DLD1 (cell line): ENCODE measurements around the gene RSF1.
"Not testable (repeated sequence)": the region's sequence is repeated elsewhere in the genome, so short reads cannot be mapped to it uniquely, and the experiment has no call there.

Experiments
- in situ Hi-C: cut with HindIII; loops from 2 replicates; pipeline ENCODE4 v1.10.0; 2017; ENCODE audit warnings: low sequenced_read_pairs

The RSF1 gene

DNA sequence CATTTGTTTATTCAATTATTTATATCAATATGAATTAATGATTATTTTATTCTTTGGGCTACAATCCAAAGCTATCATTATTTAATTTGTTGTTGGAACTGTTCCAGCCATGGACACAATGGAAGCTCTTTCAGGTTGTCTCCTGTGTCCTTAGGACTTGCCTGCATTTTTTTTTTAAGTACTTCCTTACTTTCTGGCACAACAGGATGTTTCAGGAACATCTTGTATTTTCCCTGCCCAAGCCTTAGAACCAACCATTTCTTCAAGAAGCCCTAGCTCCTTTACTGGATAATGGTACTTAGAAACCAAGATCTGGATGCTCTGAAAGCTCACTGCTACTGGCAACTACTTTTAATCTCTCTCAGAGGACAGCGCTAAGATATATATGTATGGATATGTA is 125.1 kb downstream of the RSF1 start:
- in situ Hi-C loops: no loop called here

DNA sequence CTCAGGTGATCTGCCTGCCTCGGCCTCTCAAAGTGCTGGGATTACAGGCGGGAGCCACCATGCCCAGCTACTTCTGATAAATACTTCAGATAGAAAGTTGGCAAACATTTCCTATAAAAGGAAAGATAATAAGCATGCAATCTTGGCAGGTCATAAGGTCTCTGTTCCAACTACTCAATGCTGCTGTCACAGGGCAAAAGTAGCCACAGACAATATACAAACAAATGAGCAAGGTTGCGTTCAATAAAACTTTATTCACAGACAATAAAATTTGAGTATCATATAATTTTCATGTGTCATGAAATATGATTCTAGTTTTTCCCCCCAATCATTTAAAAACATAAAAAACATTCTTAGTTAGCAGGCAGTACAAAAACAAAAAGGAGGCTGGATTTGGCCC is 129.9 kb downstream of the RSF1 start:
- in situ Hi-C loops: no loop called here

DNA sequence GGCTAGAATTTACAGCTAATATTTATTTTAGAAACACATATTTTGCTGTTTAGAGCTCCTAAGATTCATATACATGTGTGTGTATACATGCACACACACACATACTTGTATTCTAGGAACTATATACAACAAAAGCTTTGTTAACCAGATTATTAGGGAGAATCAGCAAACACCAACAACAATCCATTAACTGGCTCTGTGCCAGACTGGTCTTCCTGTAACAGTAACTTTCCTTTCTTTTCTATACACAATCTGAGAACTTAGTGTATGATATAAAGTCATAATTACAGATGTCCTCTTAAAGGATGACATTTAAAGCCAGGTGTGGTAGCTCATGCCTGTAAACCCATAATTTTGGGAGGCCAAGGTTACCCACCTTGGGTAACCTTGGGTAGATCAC is 133.4 kb downstream of the RSF1 start:
- in situ Hi-C loops: no loop called here

DNA sequence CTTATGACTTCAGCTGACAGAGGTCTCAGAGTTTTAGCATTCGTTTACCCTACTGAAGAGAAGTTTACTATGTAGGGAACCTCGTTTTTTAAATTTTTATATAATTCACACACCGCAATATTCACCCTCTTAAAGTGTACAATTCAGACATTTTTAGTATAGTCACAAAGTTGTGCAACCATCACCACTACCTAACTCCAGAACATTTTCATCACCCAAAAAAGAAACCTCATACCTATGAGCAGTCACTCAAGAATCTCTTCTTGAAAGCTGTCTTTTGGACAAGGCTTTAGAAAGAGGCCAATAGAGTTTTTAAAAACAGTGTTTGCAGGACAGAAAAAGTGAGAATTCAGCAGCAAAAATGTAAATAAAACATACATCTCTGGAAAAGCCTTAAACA is 143.4 kb downstream of the RSF1 start:
- in situ Hi-C loops: no loop called here

DNA sequence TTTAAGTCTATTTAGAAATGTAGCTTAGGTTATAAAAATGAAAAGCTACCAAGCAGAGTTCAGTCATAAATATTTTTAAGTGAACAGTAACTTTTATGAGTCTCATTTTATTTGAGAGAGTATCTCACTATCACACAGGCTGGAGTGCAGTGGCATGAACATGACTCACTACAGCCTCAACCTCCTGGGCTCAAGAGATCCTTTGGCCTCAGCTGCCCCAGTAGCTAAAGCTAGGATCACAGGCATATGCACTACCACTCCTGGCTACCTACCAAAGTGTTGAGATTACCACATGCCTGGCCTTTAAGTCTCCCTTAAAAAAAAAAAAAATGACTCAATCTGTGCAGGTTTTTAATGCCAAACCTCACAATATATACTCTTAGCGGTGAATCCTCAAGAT is 148.3 kb downstream of the RSF1 start:
- in situ Hi-C loops: no loop called here

DNA sequence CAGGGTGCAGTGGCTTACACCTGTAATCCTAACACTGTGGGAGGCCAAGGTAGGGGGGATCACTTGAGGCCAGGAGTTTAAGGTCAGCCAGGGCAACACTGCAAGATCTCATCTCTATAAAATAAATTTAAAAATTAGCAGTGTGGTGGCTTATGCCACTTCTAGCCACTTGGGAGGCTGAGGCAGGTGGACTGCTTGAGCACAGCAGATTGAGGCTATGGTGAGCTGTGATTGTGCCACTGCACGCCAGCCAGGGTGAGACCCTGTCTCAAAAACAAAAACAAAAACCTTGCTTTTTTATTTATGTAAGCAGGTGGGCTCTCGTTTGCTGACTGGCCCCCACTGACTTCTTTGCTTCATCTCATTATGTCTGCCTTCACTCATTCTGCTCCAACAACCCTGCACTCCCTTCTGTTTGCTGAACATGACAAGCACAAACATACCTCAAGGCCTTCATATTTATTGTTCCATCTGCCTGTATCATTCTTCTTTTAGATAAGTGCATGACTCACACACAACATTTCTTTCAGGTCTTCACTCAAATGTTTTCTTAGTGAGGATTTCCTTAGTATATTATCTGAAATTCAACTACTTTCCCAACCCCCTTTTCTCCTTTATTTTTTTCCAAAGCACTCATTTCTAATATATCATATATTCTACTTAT is 150.5 kb downstream of the RSF1 start:
- in situ Hi-C loops: no loop called here

DNA sequence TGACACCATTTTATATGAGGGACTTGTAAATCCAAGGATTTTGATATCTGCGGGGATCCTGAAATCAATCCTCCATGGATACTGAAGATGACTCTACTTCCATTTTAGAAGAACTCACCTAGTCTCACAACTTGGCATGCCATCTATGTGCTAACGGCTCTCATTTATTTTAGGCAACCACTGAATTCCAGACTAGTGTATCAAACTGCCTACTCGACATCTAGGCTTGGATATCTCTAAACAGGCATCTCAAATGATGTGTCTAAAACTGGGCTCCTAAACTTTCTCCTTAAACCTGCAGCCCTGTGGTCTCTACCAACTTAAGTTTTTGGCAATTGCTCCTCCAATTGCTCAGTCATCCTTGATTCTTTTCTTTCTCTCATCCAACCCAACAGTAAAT is 151.8 kb downstream of the RSF1 start:
- in situ Hi-C loops: no loop called here

DNA sequence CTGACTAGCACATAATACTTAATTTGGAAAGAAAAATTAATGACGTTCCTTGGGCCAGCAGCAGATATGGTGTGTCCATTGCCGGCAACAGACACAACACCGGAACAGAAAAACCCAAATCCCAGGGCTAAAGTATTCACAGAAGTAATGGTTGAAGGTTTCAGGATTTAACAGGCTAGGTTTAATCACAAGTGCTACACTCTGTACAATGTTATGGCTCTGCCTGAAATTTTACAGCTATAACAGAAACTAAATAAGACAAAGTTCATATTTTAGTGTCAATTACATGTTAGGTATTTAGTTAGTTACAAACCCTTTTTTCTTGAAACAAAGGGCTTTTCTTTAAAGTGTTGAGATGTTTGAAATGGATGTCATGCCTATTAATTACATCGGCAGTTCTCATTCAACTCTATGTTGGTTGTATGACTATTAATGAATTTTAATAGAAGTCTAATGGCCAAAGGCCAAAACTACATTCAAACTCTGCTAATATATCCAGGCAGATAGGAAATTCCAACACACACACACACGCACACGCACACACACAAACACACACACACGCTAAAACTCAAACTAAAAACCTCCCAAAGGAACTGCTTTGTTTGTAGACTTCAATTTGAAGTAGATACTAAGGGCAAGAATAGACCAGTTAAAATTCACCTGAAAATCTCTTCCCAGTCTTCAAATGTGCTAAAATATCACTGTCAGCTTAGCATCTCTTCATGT is 155.1 kb downstream of the RSF1 start:
- in situ Hi-C loops: no loop called here

DNA sequence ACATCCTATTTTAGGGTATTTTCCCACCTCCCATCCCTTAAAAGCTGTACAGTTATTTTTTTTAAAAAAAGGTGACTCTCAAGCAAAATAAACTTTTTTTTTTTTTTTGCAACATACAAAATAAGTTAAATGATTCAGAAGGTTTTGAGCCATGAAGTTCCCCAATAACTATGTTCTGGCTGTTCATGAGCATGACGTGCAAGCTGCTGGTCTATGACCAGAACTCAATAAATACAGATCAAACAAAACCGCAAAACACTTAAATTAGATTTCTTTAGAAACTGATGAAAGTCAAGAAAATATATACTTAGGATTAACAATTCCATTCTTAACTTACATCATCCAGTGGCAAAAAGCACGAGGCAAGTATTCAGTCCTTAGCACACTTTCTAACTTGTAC is 158.9 kb downstream of the RSF1 start:
- in situ Hi-C loops: no loop called here

DNA sequence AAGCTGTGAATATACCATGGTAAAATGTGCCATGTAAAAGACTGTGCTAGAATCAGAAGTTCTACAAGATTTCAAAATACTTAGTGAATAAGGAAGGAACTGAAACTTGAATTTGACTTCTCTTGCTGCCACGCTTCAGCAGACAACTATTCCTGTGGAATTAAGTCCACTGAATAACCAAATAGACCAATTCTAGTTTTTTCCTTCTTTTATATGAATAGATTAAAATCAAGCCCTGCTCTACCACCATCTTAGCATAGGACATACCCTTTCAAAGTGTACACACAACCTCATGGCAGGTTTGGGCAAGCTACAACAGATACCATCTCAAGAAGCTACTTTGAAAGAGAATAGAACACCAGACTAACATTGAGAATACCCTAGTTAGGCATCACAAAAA is 159.6 kb downstream of the RSF1 start:
- in situ Hi-C loops: no loop called here

DNA sequence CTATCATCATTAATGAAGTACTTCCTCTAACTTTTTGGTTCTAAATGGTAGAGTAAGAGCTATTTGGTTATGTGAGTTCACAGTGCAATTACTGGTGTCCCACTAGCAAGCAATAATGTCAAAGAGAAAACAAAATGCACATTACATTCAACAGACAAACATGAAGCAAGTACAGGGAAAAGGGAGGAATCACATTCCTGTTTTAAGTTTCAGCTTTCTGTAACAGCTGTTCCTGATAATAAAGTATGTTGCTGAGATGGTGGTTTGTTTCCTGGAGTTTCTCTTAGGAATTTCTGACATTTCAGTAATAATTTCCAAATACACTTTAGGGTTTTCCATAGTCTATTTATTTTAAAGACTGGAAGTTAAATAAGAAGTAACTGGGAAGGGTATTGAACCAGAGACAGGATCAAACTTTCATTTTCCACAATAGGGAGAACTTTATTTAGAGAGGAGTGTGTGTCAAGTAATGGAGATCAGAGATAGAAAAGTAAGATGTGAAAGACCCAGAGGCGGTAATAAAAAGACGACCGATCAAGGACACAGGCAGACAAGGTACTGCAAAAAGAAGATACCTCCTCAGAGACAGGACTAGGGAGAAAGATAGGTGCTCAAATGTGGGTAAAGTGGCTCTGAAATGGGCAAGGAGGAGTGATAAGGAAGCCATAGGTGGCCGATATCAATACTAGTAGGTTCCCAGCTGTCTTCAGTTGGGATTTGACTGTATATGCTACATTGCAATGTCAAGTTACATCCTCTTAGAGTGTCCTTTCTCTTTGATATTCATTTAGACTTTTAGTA is 162.1 kb downstream of the RSF1 start:
- in situ Hi-C loops: no loop called here

DNA sequence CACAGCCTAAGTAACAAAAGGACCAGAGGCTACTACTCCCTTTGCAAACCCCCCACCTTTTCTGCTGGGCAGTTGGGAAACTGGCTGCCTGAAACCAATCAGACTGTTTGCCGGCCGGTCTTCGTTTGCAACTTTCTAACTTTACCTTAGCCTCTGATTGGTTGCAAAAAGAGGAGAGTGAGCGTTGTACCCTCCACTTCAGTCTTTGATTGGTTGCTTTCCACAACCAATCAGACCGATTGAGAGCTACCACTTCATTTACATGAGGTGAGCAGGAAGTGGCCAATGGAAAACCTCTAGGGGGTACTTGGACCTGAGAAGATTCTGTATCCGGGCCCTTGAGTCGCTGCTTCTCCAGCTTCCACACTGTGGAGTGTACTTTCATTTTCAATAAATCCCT is 164.2 kb downstream of the RSF1 start:
- in situ Hi-C loops: no loop called here

DNA sequence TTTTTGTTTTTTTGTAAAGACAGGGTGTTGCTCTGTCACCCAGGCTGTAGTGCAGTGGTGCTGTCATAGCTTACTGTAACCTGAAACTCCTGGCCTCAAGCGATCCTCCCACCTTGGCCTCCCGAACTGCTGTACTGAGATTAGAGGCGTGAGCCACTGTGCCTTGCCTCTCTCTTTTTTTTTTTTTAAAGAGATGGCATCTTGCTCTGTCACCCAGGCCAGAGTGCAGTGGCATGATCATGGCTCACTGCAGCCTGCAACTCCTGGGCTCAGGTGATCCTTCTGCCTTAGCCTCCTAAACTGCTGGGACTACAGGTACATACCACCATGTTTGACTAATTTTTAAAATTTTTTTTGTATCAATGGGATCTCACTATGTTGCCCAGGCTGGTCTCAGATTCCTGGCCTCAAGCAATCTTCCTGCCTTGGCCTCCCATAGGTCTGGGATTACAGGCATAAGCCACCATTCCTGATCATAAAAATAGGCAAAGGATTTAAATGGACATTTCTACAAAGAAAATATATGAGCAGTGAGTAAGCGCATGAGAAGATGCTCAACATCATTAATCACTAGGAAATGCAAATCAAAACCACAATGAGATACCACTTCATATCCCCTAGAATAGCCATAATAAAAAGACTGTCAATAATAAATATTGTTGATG is 165.6 kb downstream of the RSF1 start:
- in situ Hi-C loops: no loop called here

DNA sequence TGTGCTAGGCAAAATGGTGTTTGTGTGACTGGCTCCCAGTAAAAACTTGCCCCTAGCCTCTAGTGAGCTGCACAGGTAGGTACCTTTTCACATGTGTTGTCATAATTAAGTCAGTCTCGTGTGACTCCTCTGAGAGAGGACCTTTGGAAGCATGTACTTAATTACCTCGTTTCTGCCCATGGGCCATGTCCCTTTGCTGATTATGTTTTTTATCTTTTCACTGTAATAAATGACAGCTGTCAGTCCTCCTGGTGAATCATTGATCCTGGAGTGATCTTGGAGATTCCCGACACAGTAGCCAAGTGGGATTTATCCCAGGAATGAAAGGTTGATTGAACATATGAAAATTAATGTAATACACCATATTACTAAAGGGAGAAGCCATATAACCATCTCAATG is 170.4 kb downstream of the RSF1 start:
- in situ Hi-C loops: no loop called here

DNA sequence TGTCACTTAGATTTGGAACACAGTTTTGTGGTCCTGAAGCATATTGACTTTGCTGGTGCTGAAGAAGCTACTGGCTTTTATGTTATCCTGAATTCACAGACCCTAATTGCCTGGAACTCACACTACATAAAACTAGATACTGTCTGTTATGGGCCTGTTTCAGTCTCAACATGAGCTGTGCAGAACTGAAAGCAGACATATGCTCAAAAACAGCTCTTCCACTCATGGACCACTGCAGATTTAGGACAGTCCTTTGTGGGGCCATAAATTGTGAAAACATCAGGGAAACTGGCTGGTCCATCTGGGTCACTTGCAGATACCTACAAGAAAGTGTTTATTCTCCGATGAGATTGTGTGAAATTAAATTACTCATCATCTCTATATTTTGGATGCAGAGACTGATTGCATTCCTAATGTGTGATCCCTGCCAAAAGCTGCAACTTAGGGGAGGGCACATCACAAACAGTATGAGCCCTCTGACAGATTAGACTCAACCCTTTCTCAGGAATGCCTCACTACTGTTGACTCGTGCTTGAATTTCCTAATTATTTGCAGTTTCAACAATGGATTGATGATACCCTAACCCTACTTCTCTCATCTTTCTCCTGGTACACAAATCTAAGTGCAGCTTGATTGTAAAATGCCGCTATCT is 172.7 kb downstream of the RSF1 start:
- in situ Hi-C loops: no loop called here

DNA sequence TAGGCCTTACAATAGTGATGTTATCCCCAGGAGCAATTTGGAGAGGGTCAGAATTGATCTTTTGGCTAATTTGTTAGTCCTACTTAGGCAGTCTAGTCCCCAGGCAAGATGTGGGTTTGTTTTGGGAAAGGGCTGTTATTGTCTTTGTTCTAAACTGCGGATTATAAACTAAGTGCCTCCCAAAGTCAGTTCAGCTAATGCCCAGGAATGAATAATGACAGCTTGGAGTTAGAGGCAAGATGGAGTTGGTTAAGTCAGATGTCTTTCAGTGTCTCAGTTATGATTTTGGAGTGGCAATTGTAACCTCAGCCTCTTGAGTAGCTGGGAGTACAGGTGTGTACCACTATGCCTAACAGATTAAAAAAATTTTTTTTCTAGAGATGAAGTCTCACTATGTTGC is 175.6 kb downstream of the RSF1 start:
- in situ Hi-C loops: no loop called here

DNA sequence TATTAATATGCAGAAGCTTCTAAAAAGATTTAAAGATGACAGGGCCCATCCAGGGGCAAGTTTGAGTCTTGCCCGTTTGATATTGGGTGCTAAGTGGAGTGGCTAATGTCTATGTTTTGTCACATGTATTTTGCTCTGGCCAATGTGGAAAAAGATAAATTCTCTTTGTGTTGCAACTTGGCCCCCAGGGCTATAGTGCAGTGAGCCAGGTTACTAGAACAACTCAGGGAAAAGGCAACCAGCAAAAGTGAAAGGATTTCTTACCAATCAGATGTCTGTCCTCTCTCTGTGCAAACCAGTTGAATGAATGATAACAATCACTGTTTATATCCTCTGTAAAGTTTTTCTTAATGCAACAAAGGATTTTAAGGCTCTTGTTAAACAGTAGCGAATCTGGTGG is 178.3 kb downstream of the RSF1 start:
- in situ Hi-C loops: no loop called here

DNA sequence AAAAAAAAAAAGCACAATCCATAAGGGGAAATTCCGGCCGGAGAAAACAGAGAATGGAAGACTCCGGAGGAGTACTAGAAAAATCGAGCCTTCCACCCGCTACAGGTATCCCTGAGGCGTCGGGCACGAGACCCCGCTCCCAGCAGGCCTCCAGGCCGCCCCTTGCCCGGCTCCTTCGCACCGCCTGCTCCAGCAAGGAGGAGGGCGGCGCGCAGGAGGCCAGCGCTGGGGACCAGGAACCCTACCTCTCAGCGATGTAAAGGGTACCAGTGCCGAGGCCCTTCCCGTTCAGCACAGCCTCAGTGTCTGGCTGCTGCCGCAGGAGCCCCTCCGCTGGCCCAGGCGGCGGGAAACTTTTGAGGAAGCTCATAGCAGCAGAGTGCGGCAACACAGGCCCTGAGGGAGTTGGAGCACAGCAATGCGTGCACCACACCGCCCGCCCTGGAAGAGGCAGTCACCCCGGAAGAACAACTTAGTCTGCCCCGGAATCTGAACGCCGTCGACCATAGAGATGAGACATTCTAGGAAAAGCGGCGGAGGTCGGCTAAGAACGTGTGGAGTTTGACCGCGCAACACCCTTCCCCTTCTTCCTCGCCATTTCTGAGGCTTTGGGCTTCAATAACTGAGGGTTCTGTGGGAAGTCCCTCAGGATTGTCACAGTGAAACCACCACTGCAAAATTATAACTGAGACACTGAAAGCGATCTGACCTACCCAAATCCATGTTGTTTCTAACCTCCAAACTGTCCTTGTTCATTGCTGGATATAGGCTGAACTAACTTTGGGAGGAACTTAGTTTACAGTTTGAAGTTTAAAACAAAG is 183.0 kb downstream of the RSF1 start, which contains the start of gene CLNS1A:
TSS of gene CLNS1A (minus strand) at position 450 of the 821 bp plus-strand sequence. CDS start at position 370, 80 bp downstream.
- in situ Hi-C loops: no loop called here

DNA sequence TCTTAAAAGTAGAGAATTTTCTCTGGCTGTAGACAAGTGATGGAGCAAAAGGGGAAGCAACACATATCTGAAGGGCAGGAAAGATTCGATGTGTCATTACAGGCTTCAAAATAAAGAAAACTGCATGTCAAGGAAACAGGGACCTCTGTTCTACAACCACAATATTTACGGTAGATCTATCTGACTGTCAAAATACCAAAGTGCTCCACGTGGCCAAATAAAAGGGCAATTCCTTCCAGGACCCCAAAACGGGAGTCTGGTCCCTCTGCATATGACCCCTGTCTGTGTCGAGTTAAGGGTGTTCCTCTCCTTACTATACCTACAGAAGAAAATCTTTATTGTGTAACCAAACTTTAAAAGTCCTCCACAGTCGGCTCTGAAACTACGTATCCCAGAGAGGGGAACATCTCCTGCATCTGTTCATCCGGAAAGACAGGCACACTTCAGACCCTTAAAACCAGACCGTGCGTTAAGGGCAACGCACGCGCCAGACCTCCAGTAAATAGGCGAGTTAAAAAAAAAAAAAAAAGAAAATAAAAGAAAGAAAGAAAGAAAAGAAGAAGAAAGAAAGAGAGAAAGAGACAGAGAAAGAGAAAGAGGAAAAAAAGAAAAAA is 183.7 kb downstream of the RSF1 start:
- in situ Hi-C loops: no loop called here

DNA sequence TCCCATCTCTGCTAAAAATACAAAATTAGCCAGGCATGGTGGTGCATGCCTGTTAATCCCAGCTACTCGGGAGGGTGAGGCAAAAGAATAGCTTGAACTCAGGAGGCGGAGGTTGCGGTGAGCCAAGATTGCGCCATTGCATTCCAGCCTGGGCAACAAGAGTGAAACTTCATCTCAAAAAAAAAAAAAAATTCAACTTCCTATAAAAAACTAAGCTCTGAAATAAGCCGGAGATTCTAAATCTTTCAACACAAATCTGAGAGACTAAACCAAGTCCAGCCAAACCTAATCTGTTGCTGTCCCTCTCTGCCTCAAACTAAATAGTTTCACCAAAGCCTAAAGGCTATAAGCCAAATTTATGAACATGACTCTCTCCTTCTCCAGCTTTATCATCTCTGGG is 186.6 kb downstream of the RSF1 start:
- in situ Hi-C loops: not testable (repeated sequence)
